Measurements from ENCODE around the gene RAB40B. TPM values are rescaled to one million over a fixed set of nuclear protein-coding genes. Genes with fewer than 3 reads are reported as not detected.

RAB40B gene
- total and polyA plus RNA-seq, 4 donors: 4.9 to 12.2 (median 9.1) TPM

GRCh38 chr17:82681547-82681946 lies 17.0 kb downstream of the RAB40B start:
- peaks cover 0 to 5% (median under 1%) of the 10 kb centered on the region in 4 donors for H3K9me3 ChIP-seq (ENCODE audit: control insufficient read depth in 4 of 4, insufficient read depth in 3 of 4, low read length in 3 of 4)
- H3K9ac ChIP-seq (ENCODE audit: insufficient read depth in 1 of 2, low read length in 2 of 2): no peak overlapping the region
- no peak overlapping the region for H3K4me3 ChIP-seq
- no peaks in the 10 kb centered on the region for H3K36me3 ChIP-seq (ENCODE audit: control insufficient read depth in 4 of 4, insufficient read depth in 4 of 4, low read length in 4 of 4)
- ATAC-seq (ENCODE audit: insufficient read depth, low FRiP score): no peak
- H3K27ac ChIP-seq (ENCODE audit: low read depth in 1 of 2, low read length in 1 of 2): no peak overlapping the region
- no peak for DNase-seq
- peaks cover 0 to 2% (median 0%) of the 10 kb centered on the region in 5 donors for H3K4me1 ChIP-seq (ENCODE audit: control insufficient read depth in 5 of 5, insufficient read depth in 5 of 5, low read length in 5 of 5)
- WGBS, 2 donors: 96 to 98% methylated on average over 3 of the region's 3 CpGs
- TF ChIP-seq CTCF (IDR thresholded peaks at IDR 0.05; ENCODE audit: control extremely low read depth, extremely low read depth): no peak
- H3K27me3 ChIP-seq (ENCODE audit: control insufficient read depth in 3 of 3, insufficient read depth in 3 of 3, low read length in 2 of 3): no peaks in the 10 kb centered on the region

GRCh38 chr17:82679586-82680465 lies 18.7 kb downstream of the RAB40B start:
- Histone ChIP-seq H3K4me1 (ENCODE audit: control insufficient read depth in 5 of 5, insufficient read depth in 5 of 5, low read length in 5 of 5) (peaks cover 0 to 3% (median 0%) of the 10 kb centered on the region in 5 donors), H3K27ac (ENCODE audit: low read depth in 1 of 2, low read length in 1 of 2) (no peak overlapping the region), H3K27me3 (ENCODE audit: control insufficient read depth in 3 of 3, insufficient read depth in 3 of 3, low read length in 2 of 3) (no peaks in the 10 kb centered on the region), H3K9ac (ENCODE audit: insufficient read depth in 1 of 2, low read length in 2 of 2) (no peak overlapping the region), H3K4me3 (no peak overlapping the region), H3K9me3 (ENCODE audit: control insufficient read depth in 4 of 4, insufficient read depth in 3 of 4, low read length in 3 of 4) (peaks cover 0 to 5% (median under 1%) of the 10 kb centered on the region in 4 donors), H3K36me3 (ENCODE audit: control insufficient read depth in 4 of 4, insufficient read depth in 4 of 4, low read length in 4 of 4) (no peaks in the 10 kb centered on the region)
- 89 to 90% methylated on average over 28 of the region's 28 CpGs for WGBS, 2 donors
- DNase-seq: no peak
- TF ChIP-seq CTCF (IDR thresholded peaks at IDR 0.05; ENCODE audit: control extremely low read depth, extremely low read depth): no peak
- ATAC-seq (ENCODE audit: insufficient read depth, low FRiP score): no peak

- H3K9ac ChIP-seq (ENCODE audit: insufficient read depth in 1 of 2, low read length in 2 of 2): no peak overlapping the region
- H3K9me3 ChIP-seq (ENCODE audit: control insufficient read depth in 4 of 4, insufficient read depth in 3 of 4, low read length in 3 of 4): peaks cover 0 to 5% (median under 1%) of the 10 kb centered on the region in 4 donors
- no peak overlapping the region for H3K4me3 ChIP-seq
- ATAC-seq (ENCODE audit: insufficient read depth, low FRiP score): no peak
- DNase-seq: no peak
- H3K36me3 ChIP-seq (ENCODE audit: control insufficient read depth in 4 of 4, insufficient read depth in 4 of 4, low read length in 4 of 4): no peaks in the 10 kb centered on the region
- TF ChIP-seq CTCF (IDR thresholded peaks at IDR 0.05; ENCODE audit: control extremely low read depth, extremely low read depth): no peak
- H3K27ac ChIP-seq (ENCODE audit: low read depth in 1 of 2, low read length in 1 of 2): no peak overlapping the region
- H3K4me1 ChIP-seq (ENCODE audit: control insufficient read depth in 5 of 5, insufficient read depth in 5 of 5, low read length in 5 of 5): peaks cover 0 to 3% (median 0%) of the 10 kb centered on the region in 5 donors
- H3K27me3 ChIP-seq (ENCODE audit: control insufficient read depth in 3 of 3, insufficient read depth in 3 of 3, low read length in 2 of 3): no peaks in the 10 kb centered on the region
- WGBS, 2 donors: 75 to 84% methylated on average over 14 of the region's 14 CpGs
These were observed 20.1 kb downstream of the RAB40B start for GRCh38 chr17:82678265-82678891.
